Measurements from ENCODE around the gene C6orf58.
"Not testable (repeated sequence)": the region's sequence is repeated elsewhere in the genome, so short reads cannot be mapped to it uniquely, and the experiment has no call there.

The C6orf58 gene

GRCh38 chr6:127590344-127590743, 13.4 kb downstream of the C6orf58 start:
- in situ Hi-C loops (cut with MboI; ENCODE audit: low sequenced_read_pairs) = no loop called here

- in situ Hi-C loops (cut with MboI; ENCODE audit: low sequenced_read_pairs) = no loop called here
Measured at GRCh38 chr6:127592964-127593363, 16.0 kb downstream of the C6orf58 start.

GRCh38 chr6:127593456-127593855, 16.5 kb downstream of the C6orf58 start:
- in situ Hi-C loops (cut with MboI; ENCODE audit: low sequenced_read_pairs) = not testable (repeated sequence)

GRCh38 chr6:127606131-127606562, 29.2 kb downstream of the C6orf58 start:
- in situ Hi-C loops (cut with MboI; ENCODE audit: low sequenced_read_pairs) = no loop called here

GRCh38 chr6:127608554-127609270, 31.7 kb downstream of the C6orf58 start:
- in situ Hi-C loops (cut with MboI; ENCODE audit: low sequenced_read_pairs) = no loop called here

GRCh38 chr6:127618729-127619128, 41.8 kb downstream of the C6orf58 start:
- in situ Hi-C loops (cut with MboI; ENCODE audit: low sequenced_read_pairs) = no loop called here

- in situ Hi-C loops (cut with MboI; ENCODE audit: low sequenced_read_pairs) = no loop called here
Measured at GRCh38 chr6:127630800-127631199, 53.8 kb downstream of the C6orf58 start.

- in situ Hi-C loops (cut with MboI; ENCODE audit: low sequenced_read_pairs) = no loop called here
Measured at GRCh38 chr6:127634178-127634577, 57.2 kb downstream of the C6orf58 start.

GRCh38 chr6:127635091-127635490, 58.1 kb downstream of the C6orf58 start:
- in situ Hi-C loops (cut with MboI; ENCODE audit: low sequenced_read_pairs) = no loop called here

GRCh38 chr6:127637830-127638409, 60.9 kb downstream of the C6orf58 start:
- in situ Hi-C loops (cut with MboI; ENCODE audit: low sequenced_read_pairs) = no loop called here

All from HL-60/S4 treated with phorbol 12-myristate 13-acetate at 8.2 ng/mL for 4 days and 3 days (cell line).